Measurements from ENCODE around the gene TMEM259. TPM values are rescaled to one million over a fixed set of nuclear protein-coding genes. Genes with fewer than 3 reads are reported as not detected.
A peak's percentile ranks its signal among the peaks of the same experiment; 100 is the strongest.

TMEM259 gene
- total and polyA plus RNA-seq, 2 of the 8 experiments (the other 6 are each of a cell fraction or from before 2014, with no cell fraction given): 140 to 243 TPM

GRCh38 chr19:984165-984967 is 36.6 kb downstream of the TMEM259 start, which contains the start of gene WDR18 (continued):
- no peak for TF ChIP-seq RXRA (IDR thresholded peaks at IDR 0.05; ENCODE audit: insufficient read depth, low read depth, low read length)
- peak; percentile 94 for TF ChIP-seq NRF1 (IDR thresholded peaks at IDR 0.05; ENCODE audit: low read depth, low read length)
- TF ChIP-seq RNF2 (IDR thresholded peaks at IDR 0.05; ENCODE audit: borderline replicate concordance, low read depth, low read length, missing control alignments, poor library complexity, severe bottlenecking): no peak
- no peak for TF ChIP-seq BCL11A (IDR thresholded peaks at IDR 0.05; ENCODE audit: low read depth in 2 of 2, low read length in 2 of 2)
- TF ChIP-seq SP2 (IDR thresholded peaks at IDR 0.05; ENCODE audit: low read length): no peak
- TF ChIP-seq CBX8 (IDR thresholded peaks at IDR 0.05; ENCODE audit: borderline replicate concordance, low read depth, low read length): no peak
- TF ChIP-seq FOSL1 (IDR thresholded peaks at IDR 0.05; ENCODE audit: insufficient read depth, low read depth, low read length): no peak
- TF ChIP-seq RAD21 (IDR thresholded peaks at IDR 0.05 in 1 of 2, conservative IDR thresholded peaks at IDR 0.05 in 1 of 2; ENCODE audit: low read depth in 2 of 2, low read length in 2 of 2): no peak
- no peak for TF ChIP-seq CBX5 (IDR thresholded peaks at IDR 0.05; ENCODE audit: low read depth, low read length)
- TF ChIP-seq TBP (IDR thresholded peaks at IDR 0.05; ENCODE audit: low read depth, low read length): peak; percentile 40
- no peak for TF ChIP-seq EZH2 (IDR thresholded peaks at IDR 0.05; ENCODE audit: low read depth, low read length, severe bottlenecking)
- TF ChIP-seq POLR2AphosphoS5 (IDR thresholded peaks at IDR 0.05; ENCODE audit: low read depth, low read length): peak; percentile 91
- peak; percentile 76 for TF ChIP-seq BACH1 (IDR thresholded peaks at IDR 0.05; ENCODE audit: low read length)
- no peak for TF ChIP-seq GTF2F1 (IDR thresholded peaks at IDR 0.05; ENCODE audit: borderline replicate concordance, low read depth, low read length)
- TF ChIP-seq ATF2 (IDR thresholded peaks at IDR 0.05; ENCODE audit: low read length): no peak
- TF ChIP-seq SUZ12 (IDR thresholded peaks at IDR 0.05; ENCODE audit: low read length): no peak
- peak; percentile 24; the same call in 1 of the 2 replicates for TF ChIP-seq SP1 (IDR thresholded peaks at IDR 0.05; ENCODE audit: low read depth, low read length)
- TF ChIP-seq TAF7 (optimal IDR thresholded peaks at IDR 0.05; ENCODE audit: borderline replicate concordance, low read depth, low read length): peak; percentile 78
- TF ChIP-seq MAFK (IDR thresholded peaks at IDR 0.05; ENCODE audit: low read depth, low read length): no peak
- TF ChIP-seq JUND (IDR thresholded peaks at IDR 0.05; ENCODE audit: low read length): no peak
- no peak for TF ChIP-seq RFX5 (IDR thresholded peaks at IDR 0.05; ENCODE audit: borderline replicate concordance, low read depth, low read length)
- TF ChIP-seq NANOG (IDR thresholded peaks at IDR 0.05; ENCODE audit: insufficient read depth, low read depth, low read length, poor library complexity, severe bottlenecking): no peak

All from H1 (cell line).